ENCODE results near the gene MAST4. TPM values are rescaled to one million over a fixed set of nuclear protein-coding genes. Genes with fewer than 3 reads are reported as not detected.

The MAST4 gene
- polyA plus RNA-seq, 1 donor (not counting 4 experiments of a cell fraction or from before 2014, with no cell fraction given) = 19.8 TPM

DNA sequence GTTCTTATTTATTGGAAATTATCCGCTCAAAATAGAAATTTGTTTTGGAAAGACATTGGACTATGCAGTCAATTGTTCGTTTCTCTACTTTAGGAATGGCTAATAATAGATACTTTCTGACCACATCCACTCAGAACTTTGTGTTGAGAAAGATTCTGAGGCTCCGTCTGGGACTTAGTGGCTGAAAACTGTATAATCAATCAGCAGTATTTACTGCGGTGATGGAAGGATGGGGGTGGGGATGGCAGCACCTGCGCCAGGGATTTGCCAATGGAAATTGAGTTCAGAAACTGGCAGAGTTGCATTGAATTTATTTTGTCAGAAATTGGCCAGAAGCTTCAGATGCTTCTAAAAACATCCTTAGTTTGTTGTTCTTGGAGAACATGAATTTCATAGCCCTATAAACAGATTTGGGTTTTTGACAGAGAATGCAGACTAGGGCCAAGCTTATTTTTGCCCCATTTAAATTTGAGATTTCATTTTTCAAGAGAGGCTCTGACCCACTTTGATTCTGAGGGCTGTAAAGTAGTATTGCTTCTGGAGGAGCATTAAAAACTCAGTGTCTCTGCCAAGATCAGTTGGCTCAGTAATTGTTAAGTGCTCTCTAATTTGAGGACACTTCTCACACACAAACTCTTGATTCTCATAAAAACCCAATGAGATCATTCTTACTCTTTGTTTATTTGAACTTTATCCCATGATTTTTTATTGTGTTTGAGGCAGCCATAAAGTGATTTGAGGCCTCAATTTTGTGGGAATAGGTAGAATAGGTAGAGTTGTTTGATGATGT is 385.3 kb downstream of the MAST4 start:
- no peak overlapping the region for H3K27ac ChIP-seq (ENCODE audit: control insufficient read depth, insufficient read depth, low read length)
- no peak overlapping the region for H2AFZ ChIP-seq (ENCODE audit: control insufficient read depth, low read length)
- H3K4me1 ChIP-seq (ENCODE audit: control insufficient read depth, extremely low read depth, insufficient read depth, low read length) = no peaks in the 10 kb centered on the region
- TF ChIP-seq EZH2 (IDR thresholded peaks at IDR 0.05; ENCODE audit: low read length) = no peak
- TF ChIP-seq, protein P1, sequence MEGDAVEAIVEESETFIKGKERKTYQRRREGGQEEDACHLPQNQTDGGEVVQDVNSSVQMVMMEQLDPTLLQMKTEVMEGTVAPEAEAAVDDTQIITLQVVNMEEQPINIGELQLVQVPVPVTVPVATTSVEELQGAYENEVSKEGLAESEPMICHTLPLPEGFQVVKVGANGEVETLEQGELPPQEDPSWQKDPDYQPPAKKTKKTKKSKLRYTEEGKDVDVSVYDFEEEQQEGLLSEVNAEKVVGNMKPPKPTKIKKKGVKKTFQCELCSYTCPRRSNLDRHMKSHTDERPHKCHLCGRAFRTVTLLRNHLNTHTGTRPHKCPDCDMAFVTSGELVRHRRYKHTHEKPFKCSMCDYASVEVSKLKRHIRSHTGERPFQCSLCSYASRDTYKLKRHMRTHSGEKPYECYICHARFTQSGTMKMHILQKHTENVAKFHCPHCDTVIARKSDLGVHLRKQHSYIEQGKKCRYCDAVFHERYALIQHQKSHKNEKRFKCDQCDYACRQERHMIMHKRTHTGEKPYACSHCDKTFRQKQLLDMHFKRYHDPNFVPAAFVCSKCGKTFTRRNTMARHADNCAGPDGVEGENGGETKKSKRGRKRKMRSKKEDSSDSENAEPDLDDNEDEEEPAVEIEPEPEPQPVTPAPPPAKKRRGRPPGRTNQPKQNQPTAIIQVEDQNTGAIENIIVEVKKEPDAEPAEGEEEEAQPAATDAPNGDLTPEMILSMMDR (optimal IDR thresholded peaks at IDR 0.05 in 1 of 3, IDR thresholded peaks at IDR 0.05 in 1 of 3, conservative IDR thresholded peaks at IDR 0.05 in 1 of 3; ENCODE audit: extremely low read depth in 1 of 3, insufficient read depth in 2 of 3, low read length in 3 of 3) = no peak
- no peak overlapping the region for H3K9ac ChIP-seq (ENCODE audit: control insufficient read depth, extremely low read depth, insufficient read depth, low read length)
- DNase-seq (ENCODE audit: low read depth, low spot score) (no peak), FAIRE-seq (no peak)
- dilution Hi-C loops (cut with MboI; ENCODE audit: extremely low pct_ligation_motif_present, low sequenced_read_pairs) = no loop called here
- H3K4me2 ChIP-seq (ENCODE audit: control insufficient read depth, extremely low read depth, insufficient read depth, low read depth, low read length) = no peak overlapping the region
- no peaks in the 10 kb centered on the region for H3K79me2 ChIP-seq (ENCODE audit: control insufficient read depth, insufficient read depth, low read length)
- H3K9me3 ChIP-seq (ENCODE audit: control insufficient read depth, low read depth, low read length) = no peaks in the 10 kb centered on the region
- no peaks in the 10 kb centered on the region for H3K36me3 ChIP-seq (ENCODE audit: control insufficient read depth in 2 of 2, extremely low read depth in 1 of 2, insufficient read depth in 2 of 2, low read length in 2 of 2)
- H3K27me3 ChIP-seq (ENCODE audit: control insufficient read depth, extremely low read depth, insufficient read depth, low read length) = no peaks in the 10 kb centered on the region
- H3K9me1 ChIP-seq (ENCODE audit: control insufficient read depth, extremely low read depth, insufficient read depth, low read length) = no peaks in the 10 kb centered on the region
- no peaks in the 10 kb centered on the region for H4K20me1 ChIP-seq (ENCODE audit: control insufficient read depth, extremely low read depth, insufficient read depth, low read length)
- H3K4me3 ChIP-seq (ENCODE audit: control insufficient read depth in 2 of 3, extremely low read depth in 1 of 3, insufficient read depth in 2 of 3, low read depth in 1 of 3, low read length in 3 of 3) = no peak overlapping the region

DNA sequence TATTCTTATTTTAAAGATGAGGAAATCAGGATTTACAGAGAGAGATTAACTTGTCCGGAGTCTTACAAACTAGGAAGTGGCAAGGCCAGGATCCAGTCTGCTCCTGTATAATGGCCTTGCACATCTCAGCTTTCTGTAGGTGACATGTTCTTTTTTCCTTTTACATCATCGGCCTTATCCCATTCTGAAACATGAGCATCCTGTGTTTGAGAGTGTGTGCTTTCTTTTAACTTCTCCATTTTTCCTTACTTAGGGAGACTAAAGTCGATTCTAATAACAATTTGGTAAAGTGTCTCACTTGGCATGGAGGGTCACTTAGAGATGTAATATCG is 385.8 kb downstream of the MAST4 start:
- Histone ChIP-seq H3K4me1 (ENCODE audit: control insufficient read depth, extremely low read depth, insufficient read depth, low read length) (no peaks in the 10 kb centered on the region), H4K20me1 (ENCODE audit: control insufficient read depth, extremely low read depth, insufficient read depth, low read length) (no peaks in the 10 kb centered on the region), H3K36me3 (ENCODE audit: control insufficient read depth in 2 of 2, extremely low read depth in 1 of 2, insufficient read depth in 2 of 2, low read length in 2 of 2) (no peaks in the 10 kb centered on the region), H2AFZ (ENCODE audit: control insufficient read depth, low read length) (no peak overlapping the region), H3K9me3 (ENCODE audit: control insufficient read depth, low read depth, low read length) (no peaks in the 10 kb centered on the region), H3K27ac (ENCODE audit: control insufficient read depth, insufficient read depth, low read length) (no peak overlapping the region), H3K79me2 (ENCODE audit: control insufficient read depth, insufficient read depth, low read length) (no peaks in the 10 kb centered on the region), H3K4me3 (ENCODE audit: control insufficient read depth in 2 of 3, extremely low read depth in 1 of 3, insufficient read depth in 2 of 3, low read depth in 1 of 3, low read length in 3 of 3) (no peak overlapping the region), H3K4me2 (ENCODE audit: control insufficient read depth, extremely low read depth, insufficient read depth, low read depth, low read length) (no peak overlapping the region), H3K9ac (ENCODE audit: control insufficient read depth, extremely low read depth, insufficient read depth, low read length) (no peak overlapping the region), H3K27me3 (ENCODE audit: control insufficient read depth, extremely low read depth, insufficient read depth, low read length) (no peaks in the 10 kb centered on the region), H3K9me1 (ENCODE audit: control insufficient read depth, extremely low read depth, insufficient read depth, low read length) (no peaks in the 10 kb centered on the region)
- TF ChIP-seq, protein P1 (optimal IDR thresholded peaks at IDR 0.05 in 1 of 3, IDR thresholded peaks at IDR 0.05 in 1 of 3, conservative IDR thresholded peaks at IDR 0.05 in 1 of 3; ENCODE audit: extremely low read depth in 1 of 3, insufficient read depth in 2 of 3, low read length in 3 of 3) = no peak
- TF ChIP-seq EZH2 (IDR thresholded peaks at IDR 0.05; ENCODE audit: low read length) = no peak
- FAIRE-seq = no peak
- dilution Hi-C loops (cut with MboI; ENCODE audit: extremely low pct_ligation_motif_present, low sequenced_read_pairs) = no loop called here
- DNase-seq (ENCODE audit: low read depth, low spot score) = no peak

Measured in keratinocyte (primary cell).